COLO829 (cell line): ENCODE data around the gene FOXA3.

Source experiments
- DNase-seq: peaks from one replicate; pipeline ENCODE4 v3.0.0; 2012; ENCODE audit warnings: low spot score

FOXA3 gene

GRCh38 chr19:45873219-45873772, 9.2 kb downstream of the FOXA3 start:
- no peak for DNase-seq

- DNase-seq: no peak
Measured at GRCh38 chr19:45874620-45874966, 10.5 kb downstream of the FOXA3 start.

GRCh38 chr19:45876161-45876410, 12.0 kb downstream of the FOXA3 start:
- no peak for DNase-seq

GRCh38 chr19:45876411-45877197, 12.5 kb downstream of the FOXA3 start:
- DNase-seq: no peak

GRCh38 chr19:45878043-45878794, 14.1 kb downstream of the FOXA3 start:
- DNase-seq: no peak

GRCh38 chr19:45879055-45879454, 14.9 kb downstream of the FOXA3 start:
- DNase-seq: peak; percentile 72

GRCh38 chr19:45879971-45880370, 15.8 kb downstream of the FOXA3 start:
- DNase-seq: no peak

- DNase-seq: no peak
Measured at GRCh38 chr19:45881082-45881908, 17.2 kb downstream of the FOXA3 start.

GRCh38 chr19:45881909-45882528, 17.9 kb downstream of the FOXA3 start:
- DNase-seq: no peak

GRCh38 chr19:45882652-45883585, 18.8 kb downstream of the FOXA3 start:
- peak; percentile 89 for DNase-seq

- no peak for DNase-seq
Measured at GRCh38 chr19:45883586-45883880, 19.4 kb downstream of the FOXA3 start.

GRCh38 chr19:45883881-45884681, 20.0 kb downstream of the FOXA3 start:
- no peak for DNase-seq

GRCh38 chr19:45884682-45885555, 20.8 kb downstream of the FOXA3 start:
- DNase-seq: no peak

GRCh38 chr19:45885556-45886426, 21.7 kb downstream of the FOXA3 start, which contains the start of gene IRF2BP1:
Gene IRF2BP1 (minus strand): TSS chr19:45886141. CDS start chr19:45885774, 367 bp downstream.
- peak; percentile 93 for DNase-seq

GRCh38 chr19:45886427-45887199, 22.5 kb downstream of the FOXA3 start:
- DNase-seq: peak; percentile 94

GRCh38 chr19:45887200-45887710, 23.1 kb downstream of the FOXA3 start:
- no peak for DNase-seq

- DNase-seq: no peak
Measured at GRCh38 chr19:45889210-45889885, 25.2 kb downstream of the FOXA3 start.
